H1 (cell line): Measurements from ENCODE around the gene ZMYM3. TPM values are rescaled to one million over a fixed set of nuclear protein-coding genes. Genes with fewer than 3 reads are reported as not detected.

Source experiments
- EZH2 ChIP-seq: fragments of 200-600 bp; sonication (generic); IDR thresholded peaks from 2 replicates; pipeline ENCODE4 v1.7.1; 2012; ENCODE audit warnings: low read depth, mild to moderate bottlenecking, moderate library complexity, low read length, inconsistent platforms; ENCODE audit not compliant: severe bottlenecking
- FOSL1 ChIP-seq: IDR thresholded peaks from 2 replicates; pipeline ENCODE4 v1.6.1; 2011; ENCODE audit warnings: mild to moderate bottlenecking, low read depth, low read length, moderate library complexity; ENCODE audit not compliant: insufficient read depth
- KDM1A ChIP-seq: fragments of 200-600, 300-600 bp; sonication (generic); IDR thresholded peaks from 2 replicates; pipeline ENCODE4 v1.7.1; 2016; ENCODE audit warnings: mild to moderate bottlenecking, low read length, borderline replicate concordance
- NRF1 ChIP-seq: IDR thresholded peaks from 2 replicates; pipeline ENCODE4 v1.6.1; 2011; ENCODE audit warnings: mild to moderate bottlenecking, low read depth, low read length, improper control_type of control experiment
- POU5F1 ChIP-seq: IDR thresholded peaks from 2 replicates; pipeline ENCODE4 v1.6.1; 2011; ENCODE audit warnings: low read depth, mild to moderate bottlenecking, low read length, moderate library complexity
- RFX5 ChIP-seq: IDR thresholded peaks from 2 replicates; pipeline ENCODE4 v1.6.1; 2011; ENCODE audit warnings: low read depth, low read length, improper control_type of control experiment, borderline replicate concordance
- RXRA ChIP-seq: IDR thresholded peaks from 2 replicates; pipeline ENCODE4 v1.6.1; 2011; ENCODE audit warnings: low read depth, mild to moderate bottlenecking, low read length, moderate library complexity; ENCODE audit not compliant: insufficient read depth
- SIX5 ChIP-seq: IDR thresholded peaks from 2 replicates; pipeline ENCODE4 v1.6.1; 2011; ENCODE audit warnings: mild to moderate bottlenecking, low read depth, low read length
- TCF12 ChIP-seq: IDR thresholded peaks from 2 replicates; pipeline ENCODE4 v1.6.1; 2011; ENCODE audit warnings: low read depth, mild to moderate bottlenecking, low read length
- polyA plus RNA-seq, 7 experiments: library from polyadenylated mRNA; depleted of rRNA in 3 of 7; stranded (reverse) in 5 of 7; unstranded in 2 of 7; fragments of >200 nt in 5 of 7; fragments of 200-250 nt in 2 of 7; gene quantifications; 1 replicate in 5 of 7; 2 replicates in 1 of 7; 4 replicates in 1 of 7; pipeline versions ENCODE4 v1.2.1 to v1.2.3, GENCODE V29; 2011 to 2013; ENCODE audit warnings: missing spikeins in 2 of 7, mixed read lengths in 2 of 7
- total RNA-seq: library from RNA; stranded (reverse); fragmentation: NEBNext Ultra II Directional; extraction: Animal tissue kit (Norgen Biotek cat#: 25700); gene quantifications from 2 replicates; pipeline ENCODE4 v1.2.1, GENCODE V29; 2021
- TF ChIP-seq, protein P1 (sequence below): IDR thresholded peaks from 2 replicates; pipeline ENCODE4 v1.6.1; 2012; ENCODE audit warnings: low read length, inconsistent platforms

The ZMYM3 gene
- total and polyA plus RNA-seq, 2 of the 8 experiments (the other 6 are each of a cell fraction or from before 2014, with no cell fraction given), result 56.7 to 82.0 TPM

- TF ChIP-seq NRF1, result peak; percentile 36
- no peak for TF ChIP-seq RXRA
- TF ChIP-seq KDM1A, result no peak
- no peak for TF ChIP-seq POU5F1
- TF ChIP-seq SIX5, result no peak
- no peak for TF ChIP-seq TCF12
- TF ChIP-seq, protein P1, sequence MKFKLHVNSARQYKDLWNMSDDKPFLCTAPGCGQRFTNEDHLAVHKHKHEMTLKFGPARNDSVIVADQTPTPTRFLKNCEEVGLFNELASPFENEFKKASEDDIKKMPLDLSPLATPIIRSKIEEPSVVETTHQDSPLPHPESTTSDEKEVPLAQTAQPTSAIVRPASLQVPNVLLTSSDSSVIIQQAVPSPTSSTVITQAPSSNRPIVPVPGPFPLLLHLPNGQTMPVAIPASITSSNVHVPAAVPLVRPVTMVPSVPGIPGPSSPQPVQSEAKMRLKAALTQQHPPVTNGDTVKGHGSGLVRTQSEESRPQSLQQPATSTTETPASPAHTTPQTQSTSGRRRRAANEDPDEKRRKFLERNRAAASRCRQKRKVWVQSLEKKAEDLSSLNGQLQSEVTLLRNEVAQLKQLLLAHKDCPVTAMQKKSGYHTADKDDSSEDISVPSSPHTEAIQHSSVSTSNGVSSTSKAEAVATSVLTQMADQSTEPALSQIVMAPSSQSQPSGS, result no peak
- TF ChIP-seq EZH2, result no peak
- no peak for TF ChIP-seq RFX5
- TF ChIP-seq FOSL1, result no peak
Observed at GRCh38 chrX:71283403-71284143, 29.6 kb upstream of the ZMYM3 start, which contains the start of gene NONO (continued).
